Gastroesophageal sphincter (tissue), 3 donors: ENCODE measurements around the gene FAM120A.

Source experiments
- CTCF ChIP-seq, 4 experiments: fragments of 200-600 bp in 2 of 4; fragments of 450-650 bp in 2 of 4; sonication (generic) in 1 of 4; IDR thresholded peaks; one replicate each; pipeline ENCODE4 v1.5.1; 2017 to 2019; ENCODE audit warnings: antibody characterized with exemption in 4 of 4, mild to moderate bottlenecking in 2 of 4, moderate library complexity in 2 of 4
- POLR2A ChIP-seq, 2 donors: fragments of 450-650 bp; IDR thresholded peaks; one replicate each; pipeline ENCODE4 v1.6.1; 2017; ENCODE audit warnings: antibody characterized with exemption in 2 of 2, mild to moderate bottlenecking in 2 of 2, moderate library complexity in 1 of 2
- POLR2AphosphoS5 ChIP-seq: sonication (generic); formaldehyde crosslinking; IDR thresholded peaks from one replicate; pipeline ENCODE4 v1.6.1; 2017; ENCODE audit warnings: antibody characterized with exemption

GRCh38 chr9:93522736-93523135 is 71.3 kb downstream of the FAM120A start:
- TF ChIP-seq POLR2AphosphoS5, result no peak
- TF ChIP-seq CTCF (IDR thresholded peaks at IDR 0.05), result no peak
- no peak for TF ChIP-seq POLR2A (IDR thresholded peaks at IDR 0.05)
